H7 (cell line): Measurements from ENCODE around the gene RBFOX1. TPM values are rescaled to one million over a fixed set of nuclear protein-coding genes. Genes with fewer than 3 reads are reported as not detected.

Source experiments
- DNase-seq: peaks from one replicate; pipeline ENCODE4 v3.0.0; 2012
- H3K27me3 ChIP-seq: 2 replicates; pipeline ENCODE4 v1.6.0; 2011; ENCODE audit warnings: mild to moderate bottlenecking, low read length; ENCODE audit not compliant: control insufficient read depth, insufficient read depth
- H3K36me3 ChIP-seq: replicated peaks from 2 replicates; pipeline ENCODE4 v1.5.1; 2011; ENCODE audit warnings: low read length; ENCODE audit not compliant: control insufficient read depth, insufficient read depth
- H3K4me3 ChIP-seq: 2 replicates; pipeline ENCODE4 v1.5.1; 2011; ENCODE audit warnings: low read depth, mild to moderate bottlenecking, control low read depth, low read length, moderate library complexity; ENCODE audit not compliant: insufficient read depth
- total RNA-seq: library from RNA; depleted of rRNA; stranded (reverse); fragments of >200 nt; shearing (Covaris generic); gene quantifications from 2 replicates; pipeline ENCODE4 v1.2.3, GENCODE V29; 2014

Gene RBFOX1
- total RNA-seq, 1 experiment from 2014 or later: 0.14 TPM

DNA sequence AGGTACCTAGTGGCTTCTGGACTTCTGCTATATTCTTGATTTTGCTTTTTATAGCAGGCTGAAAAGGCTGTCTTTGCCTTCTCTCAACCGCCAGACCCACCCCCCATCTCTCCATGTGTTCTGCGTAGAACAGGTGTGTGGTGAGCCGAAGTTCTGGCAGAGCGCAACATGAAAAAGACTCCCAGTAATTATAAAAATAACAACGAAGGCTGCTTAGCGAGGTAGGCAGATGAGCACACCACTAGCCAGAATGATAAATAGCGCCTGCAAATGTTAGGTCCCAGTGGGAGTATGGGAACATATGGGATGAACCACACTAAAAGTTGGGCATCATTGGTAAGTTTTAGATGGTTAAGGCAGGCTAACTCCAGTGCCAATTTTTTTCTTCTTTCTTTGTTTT is 14.0 kb upstream of the RBFOX1 start:
- Histone ChIP-seq H3K27me3 (no peaks in the 10 kb centered on the region), H3K4me3 (no peak overlapping the region), H3K36me3 (no peaks in the 10 kb centered on the region)
- no peak for DNase-seq

DNA sequence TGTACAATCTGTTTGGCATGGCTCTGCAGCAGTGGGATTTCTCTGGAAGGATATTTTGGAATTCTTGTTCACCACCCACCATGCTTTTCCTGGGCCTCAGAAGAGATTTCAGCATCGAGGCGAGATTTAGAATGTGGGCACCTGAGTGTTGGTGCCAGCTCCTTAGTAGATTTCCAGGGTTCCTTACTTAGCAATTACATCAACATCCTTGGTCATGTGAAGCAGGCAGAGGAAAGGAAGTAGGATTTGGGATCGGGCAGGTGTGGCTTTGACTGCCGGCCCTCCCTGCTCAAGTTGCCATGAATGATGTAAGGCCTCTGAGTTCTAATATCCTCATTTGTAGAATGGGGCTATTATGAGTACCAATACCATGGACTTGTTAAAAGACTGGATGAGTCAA is 13.1 kb upstream of the RBFOX1 start:
- no peak for DNase-seq
- H3K36me3 ChIP-seq: no peaks in the 10 kb centered on the region
- no peak overlapping the region for H3K4me3 ChIP-seq
- no peaks in the 10 kb centered on the region for H3K27me3 ChIP-seq

DNA sequence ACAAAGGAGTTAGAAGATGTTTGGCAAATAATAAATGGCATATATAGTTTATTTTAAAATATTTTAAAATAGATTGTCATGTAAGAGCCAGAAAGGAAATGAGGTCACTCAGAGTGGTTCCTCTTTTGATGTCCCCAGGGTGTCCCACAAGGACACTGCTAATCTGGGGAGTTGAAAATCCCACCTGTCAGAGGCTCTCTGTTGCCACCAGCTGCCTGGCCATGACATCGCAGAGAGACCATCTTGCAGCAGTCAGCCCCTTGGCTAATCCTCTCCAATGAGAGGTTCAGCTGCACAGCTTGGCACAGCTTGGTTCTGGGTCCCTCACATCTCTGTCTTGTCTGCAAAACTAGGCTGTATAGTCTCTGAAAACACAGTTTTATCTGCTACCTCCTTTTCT is 11.0 kb upstream of the RBFOX1 start:
- H3K4me3 ChIP-seq: no peak overlapping the region
- H3K36me3 ChIP-seq: no peaks in the 10 kb centered on the region
- H3K27me3 ChIP-seq: no peaks in the 10 kb centered on the region
- DNase-seq: no peak

DNA sequence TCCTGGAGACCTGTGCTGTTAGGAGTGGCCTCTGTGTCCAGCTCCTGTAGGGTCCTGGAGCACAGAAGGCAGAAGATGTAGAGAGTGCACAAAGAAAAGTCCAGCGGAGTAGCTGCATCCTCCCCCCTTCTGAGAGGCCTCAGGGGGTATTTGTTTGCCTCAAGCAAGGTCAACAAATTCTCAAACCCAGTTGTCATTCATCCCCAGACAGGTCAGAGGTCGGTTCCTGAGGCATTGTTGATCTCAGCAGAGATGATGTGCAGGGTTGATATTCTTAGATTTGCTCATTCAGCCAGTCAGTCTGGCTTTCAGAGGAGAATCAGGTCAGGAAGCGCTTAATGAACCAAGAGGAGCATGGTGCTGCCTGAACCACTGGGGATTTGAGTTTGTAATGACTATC is 8.3 kb upstream of the RBFOX1 start:
- DNase-seq: no peak
- Histone ChIP-seq H3K4me3 (no peak overlapping the region), H3K27me3 (no peaks in the 10 kb centered on the region), H3K36me3 (no peaks in the 10 kb centered on the region)

DNA sequence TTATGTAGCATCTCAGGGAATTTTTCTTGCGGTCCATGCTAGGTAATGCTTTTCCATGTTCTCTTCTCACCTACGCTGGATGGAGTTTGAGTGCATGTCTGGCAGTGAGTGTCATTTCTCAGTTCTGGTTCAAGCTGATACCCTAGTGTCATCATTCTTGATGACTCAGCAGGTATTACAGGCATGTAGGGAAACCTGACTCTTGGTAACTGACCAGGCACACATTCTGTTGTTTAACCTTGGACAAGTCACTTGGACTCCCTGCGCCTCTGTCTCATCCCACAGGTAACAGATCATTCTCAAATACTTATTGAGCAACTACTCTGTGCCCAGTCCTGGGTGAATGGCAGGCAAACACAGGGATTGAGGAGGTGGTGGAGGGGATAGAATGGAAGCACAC is 6.8 kb upstream of the RBFOX1 start:
- H3K27me3 ChIP-seq: no peaks in the 10 kb centered on the region
- no peaks in the 10 kb centered on the region for H3K36me3 ChIP-seq
- H3K4me3 ChIP-seq: no peak overlapping the region
- DNase-seq: no peak

DNA sequence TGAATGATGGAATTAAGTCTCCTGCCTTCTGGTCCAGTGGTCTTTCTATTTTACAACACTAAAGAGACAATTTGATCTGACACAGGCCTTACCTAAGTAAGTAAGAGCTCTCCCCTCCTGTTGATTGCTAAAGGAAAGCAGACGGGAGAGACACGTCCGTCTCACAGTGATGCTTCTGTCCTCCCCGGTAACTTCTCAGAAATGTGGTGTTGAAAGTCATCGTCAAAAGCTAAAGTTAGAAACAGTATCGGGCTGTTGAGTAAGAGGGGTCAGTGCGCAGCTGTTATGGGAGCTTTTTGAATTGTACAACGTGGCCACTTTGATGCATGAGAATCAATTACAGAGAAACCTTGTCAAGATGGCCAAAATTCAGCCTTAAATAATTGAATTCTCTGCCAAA is 1.9 kb upstream of the RBFOX1 start:
- DNase-seq: no peak
- H3K36me3 ChIP-seq: no peaks in the 10 kb centered on the region
- no peaks in the 10 kb centered on the region for H3K27me3 ChIP-seq
- H3K4me3 ChIP-seq: no peak overlapping the region

DNA sequence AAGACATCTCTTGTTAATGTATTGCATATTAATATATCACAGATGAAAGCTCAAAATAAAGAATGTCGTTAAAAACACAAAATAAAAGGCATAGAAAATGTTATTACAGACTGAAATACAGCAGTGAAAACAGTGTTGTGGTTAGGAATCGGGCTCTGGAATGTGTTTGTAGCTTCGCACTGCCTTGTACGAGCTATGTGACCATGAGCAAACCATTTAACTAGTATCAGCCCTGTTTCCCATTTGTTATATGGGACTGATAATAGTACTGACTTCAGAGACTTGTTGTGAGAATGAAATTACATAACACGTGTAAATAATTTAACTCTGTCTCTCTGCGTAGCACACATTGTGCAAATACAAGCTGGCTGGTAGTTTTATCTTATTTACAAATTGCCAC is 648 bp upstream of the RBFOX1 start:
- DNase-seq: no peak
- H3K36me3 ChIP-seq: no peaks in the 10 kb centered on the region

DNA sequence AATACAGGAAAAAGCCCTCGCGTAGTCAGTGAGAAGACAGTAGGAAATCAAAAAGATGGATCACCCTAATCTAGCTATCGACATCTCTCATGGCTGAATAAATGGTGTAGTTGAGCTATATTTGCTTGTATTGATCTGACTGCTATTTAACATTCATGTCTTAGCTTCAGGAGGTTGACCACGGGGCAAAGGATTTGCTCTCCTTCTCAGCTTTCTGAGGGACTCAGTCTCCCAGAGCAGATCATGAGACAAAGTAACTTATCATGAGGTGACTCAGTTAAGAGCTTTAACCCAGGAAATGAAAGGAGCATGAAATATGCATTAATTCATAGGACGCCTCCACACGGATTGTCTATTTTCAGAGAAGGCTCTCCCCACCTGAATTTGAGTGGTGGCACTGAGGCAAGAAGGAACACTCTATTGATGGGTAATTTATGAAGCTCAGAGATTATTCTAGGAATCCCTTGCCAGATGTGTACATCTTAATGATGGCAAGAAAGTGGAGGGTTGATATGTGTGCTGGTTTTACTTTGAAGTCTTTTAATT is 608 bp downstream of the RBFOX1 start:
- Histone ChIP-seq H3K27me3 (no peaks in the 10 kb centered on the region), H3K4me3 (no peak overlapping the region), H3K36me3 (no peaks in the 10 kb centered on the region)
- no peak for DNase-seq

More for the DNA sequence above, 648 bp upstream of the RBFOX1 start:
- Histone ChIP-seq H3K27me3 (no peaks in the 10 kb centered on the region), H3K4me3 (no peak overlapping the region)

DNA sequence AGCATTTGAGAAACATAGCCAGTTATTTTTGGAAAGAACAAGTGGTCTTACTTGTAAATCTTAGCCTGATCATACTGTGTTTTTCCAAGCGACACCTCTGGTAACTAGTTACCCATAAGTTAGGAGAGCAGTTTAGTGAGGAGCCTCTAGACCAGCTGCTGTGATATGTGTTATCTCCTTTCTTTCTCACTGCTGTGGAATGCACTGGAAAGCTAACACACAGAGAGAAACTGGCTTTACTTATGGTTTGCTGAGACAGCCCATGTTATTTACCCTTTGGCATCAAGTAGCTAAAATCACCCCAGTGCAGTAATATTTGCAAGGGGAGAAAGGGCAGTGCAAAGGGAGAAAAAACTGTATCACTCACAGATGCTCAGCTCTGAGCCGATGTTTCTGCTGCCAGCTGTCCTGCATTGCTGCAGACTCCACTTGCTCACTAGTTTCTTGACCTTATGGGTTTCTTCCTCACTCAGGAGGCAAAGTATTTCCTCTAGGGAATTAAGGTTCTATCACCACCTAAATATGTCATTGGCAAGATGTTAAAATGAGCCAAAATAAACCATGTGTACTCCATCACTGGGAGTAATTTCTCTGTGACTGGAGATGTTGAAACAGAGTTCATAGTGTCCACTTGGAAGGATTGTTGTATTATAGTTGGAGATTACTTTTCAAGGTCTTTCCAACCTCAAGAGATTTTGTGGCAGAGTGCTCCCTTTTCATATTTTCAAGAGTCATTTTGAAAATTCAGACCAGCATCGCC is 2.3 kb downstream of the RBFOX1 start:
- Histone ChIP-seq H3K4me3 (no peak overlapping the region), H3K36me3 (no peaks in the 10 kb centered on the region), H3K27me3 (no peaks in the 10 kb centered on the region)
- no peak for DNase-seq

DNA sequence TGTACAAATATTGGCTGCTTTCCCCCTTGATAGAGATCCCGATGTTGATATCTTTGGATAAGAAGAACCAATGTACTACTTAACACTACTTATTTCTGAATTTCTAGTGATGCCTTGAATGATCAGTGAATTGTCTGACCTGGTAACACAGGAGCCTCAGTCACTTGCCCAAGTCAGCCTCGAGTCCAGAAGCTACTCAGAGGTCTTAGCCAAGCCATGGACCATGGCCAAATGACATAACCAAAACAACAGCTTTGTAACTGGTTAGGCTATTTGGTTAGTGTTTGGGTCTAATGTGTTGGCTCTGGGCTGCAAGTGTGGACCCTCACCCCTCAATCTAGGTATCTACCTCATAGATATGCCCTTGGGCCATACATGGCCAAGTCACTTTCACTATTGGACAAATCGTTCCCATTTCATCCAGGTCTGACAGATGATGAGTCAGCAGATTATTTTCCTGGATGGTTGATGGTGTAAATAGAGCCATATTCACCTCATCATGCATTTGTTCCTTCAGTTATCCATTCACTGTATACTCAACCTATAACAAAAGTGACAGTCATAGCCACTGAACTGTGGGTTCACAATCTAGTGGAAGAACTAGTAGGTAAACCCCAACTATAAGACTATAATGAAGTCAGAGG is 3.5 kb downstream of the RBFOX1 start:
- DNase-seq: no peak
- Histone ChIP-seq H3K36me3 (no peaks in the 10 kb centered on the region), H3K4me3 (no peak overlapping the region), H3K27me3 (no peaks in the 10 kb centered on the region)

DNA sequence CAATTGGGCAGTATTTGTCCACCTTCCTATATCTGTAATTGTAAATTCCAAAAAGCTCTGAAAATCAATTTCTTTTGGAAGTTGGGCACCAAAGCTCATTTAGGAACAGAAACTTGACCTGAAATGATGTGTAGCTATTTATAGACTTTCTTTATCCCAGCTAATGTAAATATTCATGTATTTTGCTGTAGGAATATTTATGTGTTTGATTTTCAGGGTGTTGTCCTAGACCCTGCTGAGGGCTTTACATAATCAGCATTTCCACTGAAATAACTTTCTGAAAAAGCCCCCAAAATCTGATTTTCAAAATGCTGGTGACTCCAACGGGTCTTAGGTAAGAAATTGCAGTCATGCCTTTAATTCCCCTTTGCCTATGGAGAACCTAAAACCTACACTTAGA is 4.1 kb downstream of the RBFOX1 start:
- DNase-seq: no peak
- Histone ChIP-seq H3K4me3 (no peak overlapping the region), H3K27me3 (no peaks in the 10 kb centered on the region), H3K36me3 (no peaks in the 10 kb centered on the region)

DNA sequence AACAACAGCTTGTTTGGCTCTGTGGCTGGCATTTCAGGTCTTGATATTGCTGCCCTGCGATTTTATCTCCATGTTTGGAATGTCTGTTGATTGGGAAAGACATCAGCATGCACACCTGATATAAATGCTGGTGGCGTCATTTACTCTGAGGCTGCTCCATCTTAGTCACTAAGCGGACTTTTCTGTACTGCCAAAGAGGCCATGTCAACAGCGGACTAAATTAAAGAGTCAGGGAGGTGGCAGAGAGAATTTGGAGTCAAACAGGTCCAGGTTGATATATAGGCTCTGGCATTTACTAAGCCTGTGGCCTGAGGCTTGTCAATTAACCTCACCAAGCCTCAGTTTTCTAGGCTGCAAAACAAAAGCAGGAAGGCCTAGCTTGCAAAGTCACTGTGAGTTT is 6.2 kb downstream of the RBFOX1 start:
- Histone ChIP-seq H3K4me3 (no peak overlapping the region), H3K36me3 (no peaks in the 10 kb centered on the region), H3K27me3 (no peaks in the 10 kb centered on the region)
- no peak for DNase-seq

DNA sequence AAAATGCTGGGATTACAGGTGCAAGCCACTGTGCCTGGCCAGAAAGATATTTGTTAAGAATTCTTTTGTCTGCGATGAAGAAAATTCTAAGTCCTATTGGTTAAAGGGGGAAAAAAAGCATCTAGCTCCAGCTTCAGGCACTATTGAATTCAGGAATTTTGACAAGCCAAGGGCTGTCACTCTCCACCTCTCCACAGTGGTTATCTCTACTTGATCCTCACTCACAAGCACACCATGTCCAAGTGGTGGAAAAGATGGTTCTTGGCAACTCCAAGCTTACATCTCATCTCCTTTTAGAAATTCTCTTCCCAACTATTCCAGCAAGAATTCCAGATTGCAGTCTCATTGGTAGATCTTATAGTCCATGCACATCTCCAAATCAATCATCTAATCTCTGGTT is 7.1 kb downstream of the RBFOX1 start:
- Histone ChIP-seq H3K36me3 (no peaks in the 10 kb centered on the region), H3K4me3 (no peak overlapping the region), H3K27me3 (no peaks in the 10 kb centered on the region)
- no peak for DNase-seq

DNA sequence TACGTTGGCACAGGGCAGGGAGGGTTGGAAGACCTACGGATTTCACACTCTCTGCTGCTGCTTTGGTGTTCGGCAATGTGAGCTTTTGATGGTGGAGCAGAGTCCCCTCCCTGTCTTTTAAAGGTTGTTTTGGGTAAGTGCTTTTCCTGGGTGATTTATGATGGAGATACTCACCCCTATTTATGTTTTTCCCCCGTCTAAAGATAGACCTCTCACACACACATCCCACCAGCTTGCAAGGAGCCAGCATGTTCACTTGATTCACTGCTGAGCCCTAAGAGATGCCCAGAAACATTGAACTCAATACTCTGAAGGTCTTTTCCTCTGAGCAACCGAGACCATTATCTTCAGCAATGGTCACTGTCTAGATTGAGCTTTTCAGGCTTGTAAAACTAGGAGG is 8.3 kb downstream of the RBFOX1 start:
- DNase-seq: no peak
- no peaks in the 10 kb centered on the region for H3K36me3 ChIP-seq
- H3K4me3 ChIP-seq: no peak overlapping the region
- H3K27me3 ChIP-seq: no peaks in the 10 kb centered on the region

DNA sequence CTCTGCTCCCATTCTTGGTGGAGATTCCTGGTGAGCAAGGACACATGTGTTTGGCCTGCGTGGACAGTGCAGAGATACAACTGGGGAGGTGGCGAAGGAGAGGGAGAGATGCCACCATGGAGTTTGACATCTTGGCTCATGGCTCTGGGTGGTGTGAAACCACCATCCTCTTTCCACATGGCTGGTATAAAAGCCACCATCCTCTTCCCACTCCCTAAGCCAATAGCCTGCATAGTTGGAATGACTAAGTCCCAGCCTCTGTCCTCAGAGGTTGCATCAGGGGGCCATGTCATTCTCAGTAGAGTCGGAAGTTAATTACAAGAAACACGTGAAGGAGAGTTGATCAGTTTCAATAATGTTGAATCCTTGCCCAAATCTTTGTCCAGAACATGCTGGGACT is 10.0 kb downstream of the RBFOX1 start:
- Histone ChIP-seq H3K27me3 (no peaks in the 10 kb centered on the region), H3K4me3 (no peak overlapping the region)

More for the DNA sequence above, 10.0 kb downstream of the RBFOX1 start:
- H3K36me3 ChIP-seq: no peaks in the 10 kb centered on the region
- DNase-seq: no peak
